Fibroblast of peridontal ligament (primary cell): Measurements from ENCODE around the gene RGS7.
"Not testable (repeated sequence)": the region's sequence is repeated elsewhere in the genome, so short reads cannot be mapped to it uniquely, and the experiment has no call there.

Experiments used
- DNase-seq: peaks from one replicate; pipeline ENCODE4 v3.0.0-alpha.2; 2010; ENCODE audit errors: extremely low read depth

RGS7 gene

GRCh38 chr1:241272828-241273227 lies 84.2 kb downstream of the RGS7 start:
- no peak for DNase-seq

- no peak for DNase-seq
These were observed 85.6 kb downstream of the RGS7 start for GRCh38 chr1:241271427-241271826.

GRCh38 chr1:241270016-241270415 lies 87.0 kb downstream of the RGS7 start:
- DNase-seq = no peak

GRCh38 chr1:241269116-241269515 lies 87.9 kb downstream of the RGS7 start:
- DNase-seq = no peak

- no peak for DNase-seq
These were observed 90.9 kb downstream of the RGS7 start for GRCh38 chr1:241266121-241266520.

- no peak for DNase-seq
These were observed 91.6 kb downstream of the RGS7 start for GRCh38 chr1:241265428-241265827.

GRCh38 chr1:241263346-241263745 lies 93.7 kb downstream of the RGS7 start:
- DNase-seq = no peak

- peak; percentile 53 for DNase-seq
These were observed 103.5 kb downstream of the RGS7 start for GRCh38 chr1:241253471-241253870.

- DNase-seq = no peak
These were observed 106.5 kb downstream of the RGS7 start for GRCh38 chr1:241250465-241250864.

- no peak for DNase-seq
These were observed 116.9 kb downstream of the RGS7 start for GRCh38 chr1:241240069-241240468.

GRCh38 chr1:241237873-241238272 lies 119.1 kb downstream of the RGS7 start:
- no peak for DNase-seq

GRCh38 chr1:241235256-241235897 lies 121.6 kb downstream of the RGS7 start:
- DNase-seq = peak; percentile 28

GRCh38 chr1:241229711-241230110 lies 127.3 kb downstream of the RGS7 start:
- no peak for DNase-seq

- DNase-seq = peak; percentile 38
These were observed 127.8 kb downstream of the RGS7 start for GRCh38 chr1:241229216-241229615.

- DNase-seq = no peak
These were observed 128.7 kb downstream of the RGS7 start for GRCh38 chr1:241228339-241228738.

GRCh38 chr1:241225741-241226140 lies 131.3 kb downstream of the RGS7 start:
- no peak for DNase-seq

- not testable (repeated sequence) for DNase-seq
These were observed 132.8 kb downstream of the RGS7 start for GRCh38 chr1:241224189-241224588.

- DNase-seq = not testable (repeated sequence)
These were observed 134.2 kb downstream of the RGS7 start for GRCh38 chr1:241222813-241223212.

- DNase-seq = no peak
These were observed 135.7 kb downstream of the RGS7 start for GRCh38 chr1:241221319-241221718.

- DNase-seq = not testable (repeated sequence)
These were observed 136.1 kb downstream of the RGS7 start for GRCh38 chr1:241220913-241221312.

GRCh38 chr1:241219449-241219848 lies 137.6 kb downstream of the RGS7 start:
- no peak for DNase-seq

GRCh38 chr1:241217516-241217915 lies 139.5 kb downstream of the RGS7 start:
- no peak for DNase-seq

GRCh38 chr1:241215683-241216082 lies 141.3 kb downstream of the RGS7 start:
- no peak for DNase-seq

- no peak for DNase-seq
These were observed 141.8 kb downstream of the RGS7 start for GRCh38 chr1:241215203-241215602.
